HG02571 (cell line): ENCODE results near the gene PEBP1.

Experiments used
- ATAC-seq: cut with Tn5 transposase; IDR thresholded peaks from one replicate; pipeline ENCODE4 v1.9.1; 2021; ENCODE audit warnings: mild to moderate bottlenecking, moderate library complexity; ENCODE audit not compliant: unreplicated experiment

PEBP1 gene

DNA sequence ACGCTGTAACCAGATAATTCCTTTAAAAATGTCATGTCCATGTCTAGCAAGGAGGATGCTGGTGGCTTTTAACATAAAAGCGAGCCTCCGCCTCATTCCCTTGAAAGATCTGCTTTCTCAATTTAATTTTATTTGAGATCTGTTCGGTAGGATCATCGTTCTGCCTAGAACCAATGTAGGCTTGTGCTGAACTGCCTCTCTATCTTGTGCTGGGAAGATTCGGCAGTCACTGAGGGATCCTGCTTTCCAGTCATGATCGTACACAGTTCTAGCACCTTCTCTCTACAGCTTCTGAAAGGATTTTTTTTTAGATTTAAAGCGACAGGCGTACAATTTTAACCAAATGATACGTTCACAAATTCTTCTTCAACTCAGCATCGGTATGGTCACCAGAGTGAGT lies 54.3 kb downstream of the PEBP1 start:
- no peak for ATAC-seq

- no peak for ATAC-seq
These were observed 57.6 kb downstream of the PEBP1 start for GRCh38 chr12:118193477-118193876.

- no peak for ATAC-seq
These were observed 58.0 kb downstream of the PEBP1 start for GRCh38 chr12:118193958-118194357.
